ENCODE measurements around the gene SMIM11.
"Not testable (repeated sequence)": the region's sequence is repeated elsewhere in the genome, so short reads cannot be mapped to it uniquely, and the experiment has no call there.

Gene SMIM11

GRCh38 chr21:34423805-34424204 is 48.5 kb downstream of the SMIM11 start, which contains the start of gene SMIM34:
SMIM34 (minus strand) TSS chr21:34423951; CDS start chr21:34423839, 112 bp downstream.
- not testable (repeated sequence) for DNase-seq (ENCODE audit: low read depth)

GRCh38 chr21:34427339-34427738 is 52.0 kb downstream of the SMIM11 start:
- not testable (repeated sequence) for DNase-seq (ENCODE audit: low read depth)

DNA sequence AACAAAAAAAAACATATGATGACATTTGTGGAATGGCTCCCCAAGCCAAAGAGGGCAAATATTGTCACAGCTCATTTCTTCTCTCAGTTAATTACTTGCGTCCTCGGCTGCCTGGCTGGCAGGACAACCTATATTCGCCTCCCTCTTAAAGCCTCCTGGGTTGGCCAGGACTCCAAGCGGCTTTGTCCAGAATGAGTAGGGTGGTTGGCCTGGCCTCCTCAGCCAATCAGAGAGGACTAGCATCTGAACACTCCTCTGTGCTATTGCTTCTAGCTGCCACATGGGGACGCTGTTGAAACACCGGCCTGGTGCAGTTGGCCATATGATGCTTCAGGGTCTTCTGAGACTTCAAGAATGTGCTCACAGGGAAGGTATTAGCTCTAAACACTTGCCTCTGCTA is 53.1 kb downstream of the SMIM11 start:
- not testable (repeated sequence) for DNase-seq (ENCODE audit: low read depth)

- not testable (repeated sequence) for DNase-seq (ENCODE audit: low read depth)
These were observed 54.4 kb downstream of the SMIM11 start for GRCh38 chr21:34429710-34430109.
